HG02763 (cell line): Measurements from ENCODE around the gene KCND3.
"Not testable (repeated sequence)": the region's sequence is repeated elsewhere in the genome, so short reads cannot be mapped to it uniquely, and the experiment has no call there.

ENCODE experiments used
- ATAC-seq: cut with Tn5 transposase; IDR thresholded peaks from one replicate; pipeline ENCODE4 v1.9.1; 2021; ENCODE audit warnings: mild to moderate bottlenecking, moderate library complexity; ENCODE audit not compliant: unreplicated experiment

KCND3 gene

GRCh38 chr1:111818546-111818945 lies 170.9 kb downstream of the KCND3 start:
- no peak for ATAC-seq

DNA sequence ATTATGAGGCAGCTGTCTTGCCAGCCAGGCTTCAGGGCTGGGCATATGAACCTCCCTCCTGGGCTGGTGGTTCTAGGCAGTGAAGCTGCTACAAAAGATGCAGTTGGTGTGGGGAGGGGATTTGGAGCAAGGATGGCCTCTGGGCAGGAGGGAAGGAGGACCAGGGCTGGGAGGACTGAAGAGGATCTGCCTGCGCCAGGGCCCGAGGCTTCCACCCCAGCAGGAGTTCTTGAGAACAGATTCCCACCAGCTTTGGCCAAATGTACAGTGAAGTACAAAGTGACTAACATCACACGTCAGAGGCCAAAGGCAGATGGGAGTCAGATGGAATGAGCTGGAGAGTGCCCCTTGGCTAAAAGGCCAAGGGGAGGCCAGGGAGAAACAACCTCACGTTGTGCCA lies 171.4 kb downstream of the KCND3 start:
- ATAC-seq: no peak

GRCh38 chr1:111814642-111815041 lies 174.8 kb downstream of the KCND3 start:
- no peak for ATAC-seq

GRCh38 chr1:111814305-111814628 lies 175.2 kb downstream of the KCND3 start:
- ATAC-seq: no peak

- no peak for ATAC-seq
Observed at GRCh38 chr1:111813440-111814304, 175.8 kb downstream of the KCND3 start.

DNA sequence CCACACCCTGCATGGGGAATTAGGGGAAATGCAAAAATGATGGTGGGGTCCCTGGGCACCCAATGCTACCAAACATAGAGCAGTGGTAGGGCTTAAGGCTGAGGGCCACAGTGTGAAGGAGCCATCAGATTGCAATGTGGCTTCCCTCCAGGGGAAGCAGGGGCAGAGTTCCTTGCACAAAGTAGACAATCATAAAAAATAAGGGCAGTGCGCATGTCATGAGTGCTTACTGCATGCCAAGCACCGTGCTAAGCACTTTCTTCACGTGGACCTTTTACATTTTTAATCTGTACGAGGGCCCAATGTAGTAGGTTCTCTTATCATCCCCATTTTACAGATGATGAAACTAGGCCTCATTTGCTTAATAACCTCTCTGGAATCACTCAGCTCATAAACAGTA lies 177.2 kb downstream of the KCND3 start:
- ATAC-seq: no peak

GRCh38 chr1:111811891-111812290 lies 177.6 kb downstream of the KCND3 start:
- ATAC-seq: no peak

- ATAC-seq: no peak
Observed at GRCh38 chr1:111805251-111805650, 184.2 kb downstream of the KCND3 start.

GRCh38 chr1:111804776-111805175 lies 184.7 kb downstream of the KCND3 start:
- no peak for ATAC-seq

DNA sequence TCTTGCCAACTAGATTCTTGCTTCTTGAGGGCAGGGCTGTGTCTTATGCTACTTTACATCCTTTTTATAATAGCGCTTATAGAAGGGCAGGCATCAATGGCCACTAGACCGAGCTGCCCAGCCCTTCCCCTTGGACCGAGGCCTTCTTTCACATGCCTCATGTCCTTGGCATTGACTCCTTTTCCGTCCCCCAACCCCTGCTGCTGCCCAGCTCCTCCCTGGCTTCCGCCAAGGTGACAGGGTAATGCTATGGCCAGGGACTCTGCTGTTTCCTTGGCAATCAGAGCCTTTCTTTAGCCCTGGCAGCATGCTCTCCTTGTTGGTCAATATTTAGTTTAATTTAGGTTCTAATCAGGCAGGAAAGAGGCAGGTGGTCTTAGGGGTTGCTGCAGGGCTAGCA lies 185.5 kb downstream of the KCND3 start:
- no peak for ATAC-seq

DNA sequence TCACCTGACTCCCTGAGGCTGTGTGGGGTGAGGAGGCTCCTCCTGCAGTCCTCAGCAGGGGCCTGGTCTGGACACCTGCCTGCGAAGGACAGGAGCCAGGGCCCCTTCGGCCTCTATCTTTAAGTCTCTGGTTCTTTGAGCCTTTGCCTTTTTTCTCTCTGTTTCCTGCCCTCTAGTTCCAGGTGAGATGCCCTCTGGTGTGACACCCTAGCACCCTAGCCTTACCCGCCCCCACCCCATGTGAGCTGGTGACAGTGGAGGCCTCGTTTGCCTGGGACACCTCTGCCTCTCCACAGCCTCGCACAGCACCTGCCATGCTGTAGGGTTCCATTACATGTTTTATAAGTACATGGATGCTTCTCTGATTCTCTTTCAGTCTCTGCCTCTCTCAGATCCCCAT lies 186.5 kb downstream of the KCND3 start:
- no peak for ATAC-seq

GRCh38 chr1:111802110-111802509 lies 187.4 kb downstream of the KCND3 start:
- ATAC-seq: no peak

DNA sequence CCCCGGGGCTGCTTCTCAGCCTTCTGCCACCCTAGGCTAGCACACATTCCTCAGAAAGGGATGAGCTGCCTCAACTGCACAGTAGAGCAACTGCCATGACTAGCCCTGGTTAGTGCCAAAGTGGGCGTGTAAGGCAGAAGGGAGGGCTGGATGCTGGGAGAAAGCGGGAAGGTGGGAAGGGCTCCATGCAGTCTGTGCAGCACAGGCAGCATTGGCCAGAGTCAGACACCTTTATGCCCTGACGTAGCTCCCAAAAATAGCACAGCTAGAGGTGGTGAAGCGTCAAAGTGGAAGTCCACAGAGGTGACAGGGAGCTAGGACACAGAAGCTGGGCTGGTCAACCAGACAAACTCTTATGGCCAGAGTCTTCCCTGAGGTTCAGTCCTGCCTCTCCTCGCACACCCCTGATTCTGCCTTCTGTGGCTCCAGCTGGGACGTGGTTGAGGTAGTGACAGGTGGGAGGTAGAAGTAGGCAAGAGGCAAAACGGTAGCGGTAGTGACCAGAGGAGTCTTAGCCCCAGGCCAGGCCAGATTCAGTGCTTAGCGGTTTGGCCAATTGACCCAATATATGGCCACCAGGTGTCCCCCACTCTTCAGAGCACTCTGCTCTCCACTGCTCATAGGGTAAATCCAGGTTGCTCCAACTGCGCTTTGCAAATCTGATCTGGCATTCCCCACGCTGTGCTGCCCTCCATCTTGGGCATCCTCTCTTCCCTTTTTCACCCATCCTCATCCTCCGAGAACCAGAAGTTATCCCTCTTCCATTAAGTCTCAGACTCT lies 188.2 kb downstream of the KCND3 start:
- ATAC-seq: no peak

GRCh38 chr1:111799722-111800121 lies 189.7 kb downstream of the KCND3 start:
- ATAC-seq: not testable (repeated sequence)

DNA sequence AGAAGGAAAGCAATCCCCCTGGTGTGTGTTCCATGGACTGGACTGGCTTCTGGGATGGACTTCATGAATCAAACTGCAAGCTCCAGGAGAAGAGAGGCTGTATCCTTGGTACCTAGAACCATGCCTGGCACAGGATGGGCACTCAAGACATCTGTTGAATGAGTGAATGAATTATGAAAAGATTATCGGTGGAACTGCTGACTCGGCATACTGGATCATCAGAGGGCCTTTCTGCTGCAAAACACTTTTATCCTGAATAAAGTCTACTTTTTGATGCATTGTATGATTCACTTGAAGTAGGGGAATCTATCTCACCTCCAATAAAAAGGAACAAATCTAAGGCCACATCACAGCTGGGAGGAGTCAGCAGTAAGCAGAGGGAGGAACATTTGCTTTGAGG lies 190.9 kb downstream of the KCND3 start:
- no peak for ATAC-seq

DNA sequence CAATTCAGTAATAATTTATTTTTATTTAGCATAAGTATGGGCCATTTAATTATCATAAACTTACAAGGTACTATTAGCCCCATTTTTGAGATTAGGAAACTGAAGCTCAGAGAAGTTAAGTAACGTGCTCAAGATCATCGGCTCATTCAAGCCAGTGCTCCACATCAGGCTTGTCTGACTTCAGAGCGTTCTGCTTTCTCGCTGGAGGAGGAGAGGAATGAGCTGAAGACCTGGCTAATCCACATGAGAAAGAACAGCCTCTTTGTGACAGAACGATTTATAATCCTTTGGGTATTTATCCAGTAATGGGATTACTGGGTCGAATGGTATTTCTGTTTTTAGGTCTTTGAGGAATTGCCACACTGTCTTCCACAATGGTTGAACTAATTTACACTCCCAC lies 194.1 kb downstream of the KCND3 start:
- no peak for ATAC-seq

GRCh38 chr1:111793923-111794322 lies 195.5 kb downstream of the KCND3 start:
- no peak for ATAC-seq

GRCh38 chr1:111792249-111792648 lies 197.2 kb downstream of the KCND3 start:
- ATAC-seq: no peak

DNA sequence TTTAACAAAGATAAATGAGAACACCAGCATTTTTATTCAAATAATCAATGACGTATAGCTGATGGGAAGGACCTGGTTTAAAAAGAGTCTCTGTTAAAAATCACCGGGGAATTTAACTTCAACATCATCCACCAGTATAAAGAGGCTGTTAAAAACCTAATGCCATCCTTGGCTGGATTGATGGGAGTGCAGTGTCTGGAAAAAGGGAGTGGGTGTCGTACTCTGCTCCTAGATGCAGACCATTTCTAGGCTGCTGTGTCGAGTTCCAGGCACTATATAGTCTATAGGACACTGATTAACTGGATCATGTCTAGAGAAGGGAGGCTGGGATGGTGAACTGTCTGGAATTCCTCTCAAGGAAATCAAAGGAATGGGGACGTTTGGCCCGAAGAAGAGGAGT lies 197.7 kb downstream of the KCND3 start:
- no peak for ATAC-seq

DNA sequence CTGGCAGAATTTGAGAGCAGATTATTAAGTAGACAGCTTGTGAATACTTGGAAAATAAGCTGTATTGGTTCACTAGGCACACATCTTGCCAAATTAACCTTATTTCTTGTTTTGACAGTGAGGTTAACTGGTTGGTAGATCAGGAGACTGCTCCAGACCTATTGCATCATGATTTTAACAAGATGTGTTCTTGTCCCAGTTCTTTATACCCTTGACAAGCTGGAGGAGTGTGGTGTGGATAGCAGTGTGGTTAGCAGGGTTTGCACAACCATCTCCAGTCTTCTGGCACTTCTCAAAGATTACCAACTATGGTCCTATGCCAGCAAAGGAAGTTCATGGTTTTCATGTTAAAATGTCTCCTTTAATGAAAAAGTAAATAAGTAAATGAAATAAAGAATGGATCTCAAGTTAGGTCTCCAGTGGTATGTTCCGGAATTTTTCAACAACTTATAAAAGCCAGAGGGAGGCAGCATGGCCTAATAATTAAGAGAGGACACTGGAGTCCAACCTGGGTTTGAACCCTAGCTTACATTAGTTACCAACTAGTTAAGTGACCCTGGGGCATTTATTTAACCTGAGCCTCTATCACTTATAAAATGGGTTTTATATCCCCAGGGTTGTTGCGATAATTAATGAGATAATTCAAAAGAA lies 199.7 kb downstream of the KCND3 start:
- ATAC-seq: no peak

DNA sequence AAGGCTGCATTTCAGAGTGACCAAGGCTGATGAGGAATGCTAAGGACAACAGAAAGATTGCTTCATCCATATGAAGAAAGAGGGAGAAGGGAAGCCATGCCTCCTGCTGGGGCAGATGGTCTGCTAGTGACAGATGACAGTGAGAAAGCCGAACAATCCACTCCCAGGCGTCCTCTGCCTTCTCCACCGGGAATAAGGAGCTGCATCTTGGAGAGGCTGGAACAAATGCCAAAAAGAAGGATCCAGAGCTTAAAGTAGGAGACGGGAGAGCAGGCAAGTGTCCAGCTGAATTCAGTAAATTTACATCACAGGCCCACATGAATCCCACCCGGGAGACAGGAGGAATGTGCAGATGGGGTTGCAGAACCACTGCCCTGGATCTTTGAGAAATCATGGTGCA lies 200.3 kb downstream of the KCND3 start:
- no peak for ATAC-seq

DNA sequence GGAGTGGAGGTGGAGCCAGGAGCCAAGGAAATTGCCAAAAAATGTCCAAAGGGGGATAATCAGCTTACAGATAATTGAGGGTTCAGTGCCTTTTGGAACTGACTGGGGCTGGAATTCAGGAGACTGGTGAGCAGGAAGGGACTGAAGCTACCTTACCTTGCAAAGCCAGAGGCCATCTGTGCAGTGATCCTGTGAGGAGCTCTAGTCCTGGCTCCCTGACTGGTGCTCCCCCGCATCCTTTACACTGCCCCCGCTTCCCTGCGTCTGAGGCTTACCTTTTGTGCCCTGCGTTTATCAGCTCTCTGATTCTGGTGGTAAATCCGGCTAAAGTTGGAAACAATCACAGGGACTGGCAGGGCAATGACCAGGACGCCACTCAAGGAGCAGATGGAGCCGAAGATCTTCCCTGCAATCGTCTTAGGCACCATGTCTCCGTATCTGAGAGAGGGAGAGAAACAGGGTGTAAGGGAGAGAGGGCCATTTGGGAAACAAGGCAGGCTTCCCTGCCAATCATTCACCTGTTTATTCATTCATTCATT lies 202.7 kb downstream of the KCND3 start:
- no peak for ATAC-seq
